Hepatocyte (in vitro differentiated cells): ENCODE measurements around the gene SUPV3L1. TPM values are rescaled to one million over a fixed set of nuclear protein-coding genes. Genes with fewer than 3 reads are reported as not detected.

Experiments used
- DNase-seq: peaks from one replicate; pipeline ENCODE4 v3.0.0-alpha.2; 2016; ENCODE audit warnings: low spot score
- H2AFZ ChIP-seq: fragments of 200-600 bp; sonication (generic); 2 replicates; pipeline ENCODE4 v1.6.0; 2016; ENCODE audit warnings: antibody characterized with exemption, mild to moderate bottlenecking
- H3K27ac ChIP-seq: fragments of 200-600 bp; sonication (generic); 2 replicates; pipeline ENCODE4 v1.5.1; 2016; ENCODE audit warnings: mild to moderate bottlenecking
- H3K27me3 ChIP-seq: fragments of 200-600 bp; sonication (generic); 2 replicates; pipeline ENCODE4 v1.6.1; 2016
- H3K36me3 ChIP-seq: fragments of 200-600 bp; sonication (generic); replicated peaks from 2 replicates; pipeline ENCODE4 v1.5.1; 2016; ENCODE audit warnings: low read depth; ENCODE audit not compliant: insufficient read depth
- H3K4me1 ChIP-seq: fragments of 200-600 bp; sonication (generic); 2 replicates; pipeline ENCODE4 v1.5.1; 2016; ENCODE audit warnings: mild to moderate bottlenecking, moderate library complexity; ENCODE audit not compliant: insufficient read depth
- H3K4me2 ChIP-seq: fragments of 200-600 bp; sonication (generic); 2 replicates; pipeline ENCODE4 v1.6.0; 2016
- H3K4me3 ChIP-seq: fragments of 200-600 bp; sonication (generic); 2 replicates; pipeline ENCODE4 v1.5.1; 2016; ENCODE audit warnings: mild to moderate bottlenecking
- H3K79me2 ChIP-seq: fragments of 200-600 bp; sonication (generic); 2 replicates; pipeline ENCODE4 v1.6.0; 2017; ENCODE audit warnings: mild to moderate bottlenecking
- H3K9me2 ChIP-seq: fragments of 200-600 bp; sonication (generic); replicated peaks from 2 replicates; pipeline ENCODE4 v1.6.0; 2017; ENCODE audit warnings: mild to moderate bottlenecking; ENCODE audit not compliant: insufficient read depth
- H3K9me3 ChIP-seq: fragments of 200-600 bp; sonication (generic); 2 replicates; pipeline ENCODE4 v1.5.1; 2016; ENCODE audit warnings: low read depth, mild to moderate bottlenecking
- H4K20me1 ChIP-seq: fragments of 200-600 bp; sonication (generic); 2 replicates; pipeline ENCODE4 v1.6.0; 2016; ENCODE audit warnings: mild to moderate bottlenecking; ENCODE audit not compliant: insufficient read depth, poor library complexity, severe bottlenecking
- CTCF ChIP-seq: fragments of 200-600 bp; sonication (generic); IDR thresholded peaks from 2 replicates; pipeline ENCODE4 v1.5.1; 2016; ENCODE audit warnings: antibody characterized with exemption, mild to moderate bottlenecking; ENCODE audit not compliant: poor library complexity
- EZH2 ChIP-seq: fragments of 200-600 bp; sonication (generic); IDR thresholded peaks from 2 replicates; pipeline ENCODE4 v1.6.1; 2016; ENCODE audit warnings: antibody characterized with exemption, mild to moderate bottlenecking, borderline replicate concordance
- EZH2phosphoT487 ChIP-seq: fragments of 200-600 bp; sonication (generic); IDR thresholded peaks from one replicate; pipeline ENCODE4 v1.6.1; 2018; ENCODE audit warnings: antibody characterized with exemption, mild to moderate bottlenecking, low read depth, moderate library complexity; ENCODE audit not compliant: unreplicated experiment, severe bottlenecking
- WGBS: methylation state at CpG from one replicate; pipeline ENCODE4 v1.1.6; 2016; ENCODE audit warnings: low lambda C conversion rate; ENCODE audit errors: missing lambda C conversion rate; 5-methylcytosine and 5-hydroxymethylcytosine counted together
- polyA plus RNA-seq: library from polyadenylated mRNA; unstranded; fragments of >200 nt; fragmentation: Nextera tagmentation; extraction: Ambion mirVana; gene quantifications from 2 replicates; pipeline ENCODE4 v1.2.1, GENCODE V29; 2016
- total RNA-seq: library from RNA; depleted of rRNA; stranded (reverse); fragments of >200 nt; gene quantifications from 2 replicates; pipeline ENCODE4 v1.2.3, GENCODE V29; 2014

The SUPV3L1 gene
- total and polyA plus RNA-seq, 2 experiments from 2014 or later = 27.6 to 27.9 TPM

- H3K4me2 ChIP-seq = no peak overlapping the region
- H3K4me1 ChIP-seq = peaks cover 2% of the 10 kb centered on the region
- 93% methylated on average over 1 of the region's 1 CpG for whole genome bisulfite sequencing
- TF ChIP-seq CTCF (no peak), EZH2 (no peak), EZH2phosphoT487 (no peak)
- no peak overlapping the region for H2AFZ ChIP-seq
- no peaks in the 10 kb centered on the region for H3K9me3 ChIP-seq
- DNase-seq = no peak
- no peak overlapping the region for H3K4me3 ChIP-seq
- H3K79me2 ChIP-seq = peaks cover 50% of the 10 kb centered on the region
- no peak overlapping the region for H3K27ac ChIP-seq
- no peaks in the 10 kb centered on the region for H3K9me2 ChIP-seq
- no peaks in the 10 kb centered on the region for H3K27me3 ChIP-seq
- H3K36me3 ChIP-seq = no peaks in the 10 kb centered on the region
- no peaks in the 10 kb centered on the region for H4K20me1 ChIP-seq
Measured at GRCh38 chr10:69186524-69186923, 6.5 kb downstream of the SUPV3L1 start.

- H4K20me1 ChIP-seq = no peaks in the 10 kb centered on the region
- WGBS = 93% methylated on average over 2 of the region's 2 CpGs
- no peaks in the 10 kb centered on the region for H3K9me2 ChIP-seq
- H3K27me3 ChIP-seq = no peaks in the 10 kb centered on the region
- no peaks in the 10 kb centered on the region for H3K36me3 ChIP-seq
- H3K4me3 ChIP-seq = no peak overlapping the region
- TF ChIP-seq EZH2 (no peak), EZH2phosphoT487 (no peak), CTCF (no peak)
- no peak overlapping the region for H3K27ac ChIP-seq
- no peak overlapping the region for H2AFZ ChIP-seq
- no peaks in the 10 kb centered on the region for H3K4me1 ChIP-seq
- H3K4me2 ChIP-seq = no peak overlapping the region
- H3K79me2 ChIP-seq = no peaks in the 10 kb centered on the region
- H3K9me3 ChIP-seq = no peaks in the 10 kb centered on the region
- no peak for DNase-seq
Measured at GRCh38 chr10:69201045-69201444, 21.0 kb downstream of the SUPV3L1 start.

- Histone ChIP-seq H3K36me3 (no peaks in the 10 kb centered on the region), H4K20me1 (no peaks in the 10 kb centered on the region), H3K9me2 (no peaks in the 10 kb centered on the region), H3K4me1 (no peaks in the 10 kb centered on the region), H2AFZ (no peak overlapping the region), H3K27me3 (no peaks in the 10 kb centered on the region), H3K4me2 (no peak overlapping the region), H3K27ac (no peak overlapping the region), H3K4me3 (no peak overlapping the region), H3K79me2 (no peaks in the 10 kb centered on the region), H3K9me3 (no peaks in the 10 kb centered on the region)
- DNase-seq = no peak
- TF ChIP-seq EZH2 (no peak), EZH2phosphoT487 (no peak), CTCF (no peak)
- 100% methylated on average over 1 of the region's 1 CpG for WGBS
Measured at GRCh38 chr10:69202332-69202731, 22.3 kb downstream of the SUPV3L1 start.

- H3K4me1 ChIP-seq = no peaks in the 10 kb centered on the region
- H3K4me2 ChIP-seq = no peak overlapping the region
- no peaks in the 10 kb centered on the region for H4K20me1 ChIP-seq
- no peaks in the 10 kb centered on the region for H3K9me3 ChIP-seq
- H3K36me3 ChIP-seq = no peaks in the 10 kb centered on the region
- no peak overlapping the region for H2AFZ ChIP-seq
- no peak for DNase-seq
- H3K79me2 ChIP-seq = no peaks in the 10 kb centered on the region
- WGBS = 97% methylated on average over 6 of the region's 6 CpGs
- no peaks in the 10 kb centered on the region for H3K27me3 ChIP-seq
- H3K27ac ChIP-seq = no peak overlapping the region
- no peaks in the 10 kb centered on the region for H3K9me2 ChIP-seq
- H3K4me3 ChIP-seq = no peak overlapping the region
- TF ChIP-seq EZH2phosphoT487 (no peak), EZH2 (no peak), CTCF (no peak)
Measured at GRCh38 chr10:69208761-69209160, 28.7 kb downstream of the SUPV3L1 start.
